ENCODE results near the gene LYRM4.

LYRM4 gene

DNA sequence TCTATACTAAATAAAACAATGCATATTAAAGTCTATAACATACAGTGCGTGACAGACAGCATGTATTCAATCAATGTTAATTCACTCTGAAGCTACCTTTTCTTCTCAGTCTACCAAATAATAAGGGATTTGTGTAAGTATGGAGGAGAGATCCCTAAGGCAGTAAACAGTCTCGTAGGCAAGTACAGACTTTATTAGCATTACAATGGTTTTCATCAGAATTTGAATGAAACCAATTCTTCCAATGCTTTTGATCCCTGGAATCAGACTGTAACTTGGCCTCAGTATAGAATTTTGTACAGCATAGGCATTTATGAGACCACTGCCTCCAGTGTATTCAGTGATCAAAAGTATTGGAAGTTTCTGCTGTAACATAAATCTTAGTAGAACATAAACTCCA lies 19.5 kb downstream of the LYRM4 start:
- DNase-seq, result no peak

DNA sequence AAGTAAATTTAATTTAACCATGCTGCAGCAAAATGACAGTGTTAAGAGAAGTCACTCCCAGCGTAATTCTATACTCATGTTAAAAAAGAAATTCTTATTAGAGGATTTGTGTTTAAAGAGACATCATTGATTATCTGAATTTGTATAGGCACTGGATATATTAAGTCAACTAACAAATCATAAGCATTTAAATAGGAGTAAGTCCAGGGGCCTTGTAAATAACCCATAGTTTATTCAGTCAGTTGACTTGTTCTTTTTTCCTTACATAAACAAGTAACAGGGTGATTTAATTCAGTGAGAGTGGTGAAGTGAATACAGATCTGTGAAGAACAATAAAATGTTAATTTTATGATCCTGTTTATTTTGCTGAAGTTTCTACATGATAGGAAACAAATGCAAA lies 22.4 kb downstream of the LYRM4 start:
- DNase-seq, result no peak

GRCh38 chr6:5237805-5238204 lies 22.9 kb downstream of the LYRM4 start:
- DNase-seq, result no peak

DNA sequence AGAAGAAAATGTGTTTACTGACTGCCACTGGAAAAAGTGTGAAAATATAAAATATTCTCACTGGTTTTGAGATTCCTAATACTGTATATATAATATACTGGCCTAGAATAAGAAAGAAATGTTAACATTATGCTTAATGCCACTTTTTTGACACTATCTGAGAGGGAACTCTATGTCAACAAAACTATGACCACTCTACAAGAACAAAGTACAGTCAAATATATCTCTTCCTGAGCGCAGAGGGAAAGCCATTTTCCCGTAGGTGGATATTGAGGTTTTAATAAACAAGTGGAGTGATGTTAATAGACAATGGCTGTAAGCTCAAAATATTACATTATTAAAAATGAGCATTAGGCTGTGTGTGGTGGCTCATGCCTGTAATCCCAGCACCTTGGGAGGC lies 24.9 kb downstream of the LYRM4 start:
- DNase-seq, result no peak

DNA sequence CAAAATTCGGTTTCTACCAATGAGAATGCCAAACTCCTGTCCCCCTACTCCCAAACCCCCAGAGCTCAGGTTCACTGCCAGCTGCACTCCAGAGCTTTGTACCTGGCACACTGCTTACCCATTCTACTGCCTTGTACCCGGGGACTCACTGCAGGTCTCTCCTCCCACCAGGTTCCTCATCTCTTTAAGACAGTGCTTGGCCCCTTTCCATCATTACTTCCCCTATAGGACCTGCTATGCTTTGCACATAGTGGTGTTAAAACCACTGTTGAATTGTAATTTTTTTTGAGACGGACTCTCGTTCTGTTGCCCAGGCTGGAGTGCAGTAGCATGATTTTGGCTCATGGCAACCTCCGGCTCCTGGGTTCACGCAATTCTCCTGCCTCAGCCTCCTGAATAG lies 25.9 kb downstream of the LYRM4 start:
- DNase-seq, result no peak

- DNase-seq, result no peak
Measured at GRCh38 chr6:5231289-5231688, 29.5 kb downstream of the LYRM4 start.

DNA sequence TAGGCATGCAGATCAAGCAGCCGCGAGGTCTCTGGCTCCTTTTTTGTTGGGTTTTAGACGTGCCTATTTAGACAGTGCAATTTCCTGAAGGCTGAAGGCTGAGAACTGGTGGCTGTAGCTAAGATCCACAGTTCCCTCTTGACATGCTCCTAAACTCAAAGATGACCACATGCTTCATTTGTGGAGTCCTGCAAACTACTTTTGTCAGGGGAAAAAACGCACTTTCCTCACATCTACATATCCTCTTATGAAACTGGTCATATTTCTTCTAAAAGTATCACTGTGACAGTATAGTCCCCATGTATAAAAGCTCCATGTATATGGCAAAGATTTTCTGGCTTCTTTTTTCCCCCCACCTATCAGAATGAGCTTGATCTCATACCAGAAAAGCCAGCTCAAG lies 30.7 kb downstream of the LYRM4 start:
- no peak for DNase-seq

DNA sequence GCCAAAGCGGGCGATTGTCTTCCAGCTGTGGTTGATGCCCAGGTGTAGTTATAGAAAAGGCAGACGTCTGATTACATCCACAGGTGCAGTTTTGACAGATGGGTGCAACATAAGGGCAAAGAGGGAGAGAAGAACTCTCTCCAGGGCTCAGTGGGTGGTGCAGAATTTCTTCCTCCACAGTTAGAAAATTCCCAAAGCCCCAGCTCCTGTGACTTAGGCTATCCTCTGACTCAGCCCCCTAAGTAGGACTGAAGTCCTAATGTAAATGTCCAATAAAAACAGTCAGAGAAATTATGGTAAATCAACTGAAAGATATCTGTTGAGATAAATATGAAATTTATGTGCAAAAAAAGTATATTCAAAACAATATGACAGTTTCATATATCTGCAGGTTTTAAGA lies 31.4 kb downstream of the LYRM4 start:
- no peak for DNase-seq

DNA sequence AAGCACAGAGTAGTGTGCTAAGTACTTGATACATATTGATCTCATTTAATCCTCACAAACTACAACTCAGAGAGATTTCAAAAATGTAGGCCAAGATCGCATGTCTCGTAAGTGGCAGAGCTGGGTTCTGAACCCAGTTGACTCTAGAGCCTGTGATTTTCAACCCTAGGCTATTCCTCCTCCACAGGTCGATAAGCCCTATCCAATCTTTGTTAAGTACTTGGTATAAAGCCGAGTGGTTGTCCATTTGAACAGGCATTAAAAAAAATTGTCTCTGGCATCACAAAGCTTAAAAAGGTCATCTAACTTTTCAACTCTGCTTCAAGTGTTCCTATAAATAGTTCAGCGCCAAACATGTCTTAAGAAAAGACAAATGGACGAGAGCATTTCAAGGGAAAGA lies 37.4 kb downstream of the LYRM4 start:
- no peak for DNase-seq

- DNase-seq, result no peak
Measured at GRCh38 chr6:5220443-5220842, 40.3 kb downstream of the LYRM4 start.

DNA sequence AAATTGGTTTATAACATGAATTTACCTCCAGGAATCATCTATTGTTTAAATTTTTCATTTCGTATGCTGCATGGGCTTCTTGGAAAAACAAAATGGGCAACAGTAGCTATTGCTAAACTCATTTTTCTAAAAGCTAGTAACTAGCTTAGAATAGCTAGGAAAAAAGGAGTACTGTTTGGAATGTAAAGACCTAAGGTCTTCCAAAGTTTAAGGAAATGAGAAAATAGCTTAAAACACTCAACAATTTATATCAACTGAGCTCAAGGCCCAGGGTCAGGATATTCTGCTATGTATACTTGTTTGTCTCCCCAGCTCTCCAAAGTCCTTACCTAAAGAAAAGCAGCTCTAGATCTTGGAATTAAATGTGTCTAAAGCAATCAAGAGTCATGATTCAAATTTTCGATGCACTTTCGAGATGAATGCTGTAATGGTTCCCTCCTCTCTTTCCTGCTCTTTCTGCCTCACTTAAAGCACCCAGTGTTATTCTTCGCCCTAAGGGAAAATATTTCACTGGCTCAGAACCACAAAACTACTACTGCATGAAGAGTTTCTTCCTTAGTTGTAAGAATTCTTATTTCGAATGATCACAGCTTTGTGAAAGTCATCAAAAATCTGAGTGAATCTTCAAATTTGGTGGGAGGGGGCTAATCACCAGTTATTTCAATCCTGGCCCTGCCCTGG lies 41.6 kb downstream of the LYRM4 start:
- DNase-seq, result no peak

DNA sequence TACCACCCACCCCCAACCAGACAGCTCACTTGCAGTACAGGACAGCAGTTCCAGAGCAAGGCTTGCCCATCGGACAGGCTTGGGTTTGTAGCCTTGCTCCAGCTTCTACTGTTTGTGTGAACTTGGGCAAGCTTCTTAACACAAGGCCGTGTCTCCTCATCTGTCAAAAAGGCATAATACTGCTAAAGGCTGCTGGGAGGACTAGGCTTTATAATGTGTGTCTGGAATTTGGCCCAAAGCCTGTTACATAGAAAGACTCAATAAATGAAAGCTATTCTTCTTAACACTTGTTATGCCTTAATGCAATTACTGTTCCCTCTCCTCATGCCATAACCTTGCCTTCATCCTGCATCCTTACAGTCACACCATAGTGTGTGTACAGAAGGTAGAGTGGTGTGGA lies 43.4 kb downstream of the LYRM4 start:
- no peak for DNase-seq

- DNase-seq, result no peak
Measured at GRCh38 chr6:5215799-5216198, 45.0 kb downstream of the LYRM4 start.

DNA sequence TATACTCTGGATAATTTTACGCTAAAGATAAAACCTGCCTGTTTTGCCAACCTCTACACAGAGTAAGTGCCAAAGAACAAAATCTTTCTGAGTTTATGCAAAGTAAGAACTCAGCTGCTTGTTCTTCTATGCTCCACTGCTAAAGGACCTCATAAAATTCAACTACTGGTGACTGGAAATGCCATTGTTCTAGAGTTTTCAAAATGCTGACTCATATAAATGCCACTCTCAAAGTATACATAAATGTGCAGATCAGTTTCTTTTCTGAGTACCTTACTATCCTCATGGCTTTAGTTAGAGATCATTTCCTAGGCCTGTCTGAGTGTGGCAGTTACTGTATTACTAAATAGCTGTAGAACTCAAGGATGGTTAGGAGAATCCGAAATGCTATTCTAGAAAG lies 45.6 kb downstream of the LYRM4 start:
- DNase-seq, result no peak

DNA sequence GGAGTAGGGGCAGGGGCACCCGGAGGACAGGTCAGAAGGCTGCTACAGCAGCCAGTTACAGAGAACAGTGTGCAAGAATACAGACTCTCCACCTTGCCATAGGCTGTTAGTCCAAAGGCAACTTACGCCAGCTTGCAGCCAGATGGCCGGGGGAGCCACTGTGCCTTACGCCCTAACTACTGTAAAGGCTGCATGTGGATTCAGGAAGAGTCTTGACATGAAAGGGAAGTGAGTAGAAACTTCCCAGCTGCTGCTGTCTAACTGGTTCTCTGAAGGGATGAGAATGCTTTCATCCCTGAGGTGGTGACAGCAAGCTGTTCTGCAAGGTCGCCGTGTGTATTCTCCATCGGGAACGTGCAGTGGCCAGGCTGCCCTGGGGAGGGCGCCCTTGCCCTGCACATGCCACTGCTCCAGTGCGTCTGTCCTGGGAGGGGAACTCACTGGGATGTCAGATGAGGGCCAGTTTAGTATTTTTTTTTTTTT lies 46.1 kb downstream of the LYRM4 start:
- DNase-seq, result peak in 1 of 2 donors; percentile 8

GRCh38 chr6:5213836-5214235 lies 46.9 kb downstream of the LYRM4 start:
- DNase-seq, result no peak

DNA sequence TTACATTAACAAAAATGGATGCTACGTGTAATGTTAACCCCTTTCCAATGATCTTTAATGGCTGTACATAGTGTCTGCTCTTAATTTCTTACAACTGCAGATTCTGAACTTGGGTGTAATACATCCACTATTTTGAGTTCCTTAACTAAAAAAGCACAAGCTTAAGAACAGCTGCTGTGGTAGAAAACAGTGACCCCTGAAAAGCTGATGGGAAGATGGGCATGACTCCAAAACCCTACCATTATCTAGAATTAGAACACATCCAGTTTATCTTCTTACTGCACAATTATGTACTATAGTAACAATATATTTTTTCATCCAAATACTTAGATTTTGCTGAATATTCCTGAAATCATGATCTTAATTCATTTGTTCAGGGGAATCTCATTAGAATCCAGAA lies 49.3 kb downstream of the LYRM4 start:
- no peak for DNase-seq

DNA sequence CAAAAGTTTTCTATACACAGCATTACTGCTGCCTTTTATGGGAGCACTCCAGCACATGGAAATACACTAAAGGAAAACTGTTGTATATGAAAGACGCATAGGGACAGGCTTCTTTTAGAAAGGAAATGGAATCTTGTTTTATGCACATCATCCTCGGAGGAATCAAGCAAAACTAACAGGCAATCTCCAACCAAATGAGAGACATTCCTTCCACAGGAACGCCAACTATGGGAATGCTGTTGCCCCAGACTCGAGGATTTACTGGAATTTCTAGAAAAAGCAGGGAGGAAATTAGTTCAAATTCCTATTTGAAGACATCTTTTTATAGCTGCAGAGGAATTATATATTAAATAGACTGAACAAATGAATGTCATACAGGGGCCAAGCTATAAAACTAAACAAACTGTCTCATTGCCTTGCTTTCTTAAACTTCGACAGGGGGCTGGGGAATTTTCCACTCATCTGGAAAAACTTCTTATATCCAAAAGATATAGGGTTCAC lies 52.2 kb downstream of the LYRM4 start:
- no peak for DNase-seq

GRCh38 chr6:5208057-5208456 lies 52.7 kb downstream of the LYRM4 start:
- DNase-seq, result no peak

- no peak for DNase-seq
Measured at GRCh38 chr6:5206920-5207561, 53.7 kb downstream of the LYRM4 start.

DNA sequence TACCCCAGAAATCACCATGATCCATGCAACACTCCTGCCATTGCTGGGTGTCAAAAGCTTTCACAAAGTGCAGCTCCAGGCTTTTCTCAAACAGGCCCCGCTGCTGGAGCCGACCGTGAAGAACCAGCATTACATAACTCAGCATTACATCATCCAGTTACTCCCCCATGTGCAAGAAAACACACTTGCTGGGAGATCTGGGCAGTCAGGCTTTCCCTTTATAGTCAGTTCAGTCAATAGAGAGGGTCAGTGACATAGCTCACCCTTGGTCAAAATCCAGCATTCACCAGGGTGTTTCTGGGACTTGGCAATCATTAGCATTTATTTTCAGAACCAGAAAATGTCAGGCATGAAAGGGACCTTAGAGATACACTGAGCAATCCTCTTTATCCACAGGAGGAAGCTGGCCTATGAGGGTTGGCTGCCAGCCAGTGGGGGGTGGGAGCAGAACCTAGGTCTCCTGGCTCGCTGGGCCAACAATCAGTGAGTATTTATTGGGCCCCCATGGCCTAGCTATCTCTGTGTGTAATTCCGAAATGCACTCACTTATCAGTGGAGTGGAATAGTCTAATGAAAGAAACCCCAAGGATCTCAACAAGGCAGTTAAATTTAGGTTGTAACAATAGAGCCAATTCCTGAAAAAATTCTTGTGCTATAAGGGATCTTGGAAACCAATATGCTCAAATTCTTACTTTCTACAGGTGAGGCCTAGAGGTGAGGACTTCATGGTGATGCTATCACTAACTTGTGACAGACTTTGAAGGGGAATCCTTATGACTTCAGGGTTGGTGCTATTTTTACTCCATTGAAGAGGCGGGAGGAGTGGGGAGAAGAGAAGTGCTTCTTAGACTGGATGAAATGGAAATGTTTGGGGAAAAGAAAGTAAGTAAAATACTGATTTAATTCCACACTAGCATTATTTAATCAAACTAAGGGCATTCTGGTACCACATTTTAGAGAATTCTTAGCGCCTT lies 54.6 kb downstream of the LYRM4 start:
- no peak for DNase-seq

- DNase-seq, result no peak
Measured at GRCh38 chr6:5205035-5205507, 55.7 kb downstream of the LYRM4 start.

- no peak for DNase-seq
Measured at GRCh38 chr6:5204376-5204775, 56.4 kb downstream of the LYRM4 start.
